ENCODE data around the gene CNOT3.

DNA sequence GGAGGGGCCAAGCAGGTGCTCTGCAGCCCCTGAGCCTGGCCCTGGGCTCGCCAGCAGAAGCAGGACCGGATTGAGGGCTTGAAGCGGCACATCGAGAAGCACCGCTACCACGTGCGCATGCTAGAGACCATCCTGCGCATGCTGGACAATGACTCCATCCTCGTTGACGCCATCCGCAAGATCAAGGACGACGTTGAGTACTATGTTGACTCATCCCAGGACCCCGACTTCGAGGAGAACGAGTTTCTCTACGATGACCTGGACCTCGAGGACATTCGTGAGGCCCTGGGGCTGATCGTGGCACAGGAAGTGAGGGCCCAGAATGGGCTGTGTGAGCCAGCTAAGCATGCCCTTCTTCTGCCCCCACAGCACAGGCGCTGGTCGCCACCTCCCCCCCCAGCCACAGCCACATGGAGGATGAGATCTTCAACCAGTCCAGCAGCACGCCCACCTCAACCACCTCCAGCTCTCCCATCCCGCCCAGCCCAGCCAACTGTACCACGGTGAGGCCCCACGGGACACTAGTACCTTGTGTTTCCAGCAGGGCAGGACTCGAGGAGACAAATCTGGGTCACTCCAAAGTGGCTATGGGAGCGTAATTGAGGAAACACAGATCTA is 8.1 kb downstream of the CNOT3 start:
- TF ChIP-seq ZNF692 (tag by site-specific recombination; IDR thresholded peaks at IDR 0.05), result no peak
- TF ChIP-seq, protein P1, sequence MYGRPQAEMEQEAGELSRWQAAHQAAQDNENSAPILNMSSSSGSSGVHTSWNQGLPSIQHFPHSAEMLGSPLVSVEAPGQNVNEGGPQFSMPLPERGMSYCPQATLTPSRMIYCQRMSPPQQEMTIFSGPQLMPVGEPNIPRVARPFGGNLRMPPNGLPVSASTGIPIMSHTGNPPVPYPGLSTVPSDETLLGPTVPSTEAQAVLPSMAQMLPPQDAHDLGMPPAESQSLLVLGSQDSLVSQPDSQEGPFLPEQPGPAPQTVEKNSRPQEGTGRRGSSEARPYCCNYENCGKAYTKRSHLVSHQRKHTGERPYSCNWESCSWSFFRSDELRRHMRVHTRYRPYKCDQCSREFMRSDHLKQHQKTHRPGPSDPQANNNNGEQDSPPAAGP (tag by site-specific recombination; IDR thresholded peaks at IDR 0.05), result no peak
- TF ChIP-seq, protein P2, sequence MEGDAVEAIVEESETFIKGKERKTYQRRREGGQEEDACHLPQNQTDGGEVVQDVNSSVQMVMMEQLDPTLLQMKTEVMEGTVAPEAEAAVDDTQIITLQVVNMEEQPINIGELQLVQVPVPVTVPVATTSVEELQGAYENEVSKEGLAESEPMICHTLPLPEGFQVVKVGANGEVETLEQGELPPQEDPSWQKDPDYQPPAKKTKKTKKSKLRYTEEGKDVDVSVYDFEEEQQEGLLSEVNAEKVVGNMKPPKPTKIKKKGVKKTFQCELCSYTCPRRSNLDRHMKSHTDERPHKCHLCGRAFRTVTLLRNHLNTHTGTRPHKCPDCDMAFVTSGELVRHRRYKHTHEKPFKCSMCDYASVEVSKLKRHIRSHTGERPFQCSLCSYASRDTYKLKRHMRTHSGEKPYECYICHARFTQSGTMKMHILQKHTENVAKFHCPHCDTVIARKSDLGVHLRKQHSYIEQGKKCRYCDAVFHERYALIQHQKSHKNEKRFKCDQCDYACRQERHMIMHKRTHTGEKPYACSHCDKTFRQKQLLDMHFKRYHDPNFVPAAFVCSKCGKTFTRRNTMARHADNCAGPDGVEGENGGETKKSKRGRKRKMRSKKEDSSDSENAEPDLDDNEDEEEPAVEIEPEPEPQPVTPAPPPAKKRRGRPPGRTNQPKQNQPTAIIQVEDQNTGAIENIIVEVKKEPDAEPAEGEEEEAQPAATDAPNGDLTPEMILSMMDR (tag by site-specific recombination; IDR thresholded peaks at IDR 0.05), result no peak
- no peak for TF ChIP-seq YY1 (tag by site-specific recombination; IDR thresholded peaks at IDR 0.05)
- no peak for TF ChIP-seq ZNF488 (tag by site-specific recombination; IDR thresholded peaks at IDR 0.05)
- TF ChIP-seq KLF9 (tag by site-specific recombination; IDR thresholded peaks at IDR 0.05; ENCODE audit: low read depth), result no peak
- TF ChIP-seq ZNF610 (tag by site-specific recombination; IDR thresholded peaks at IDR 0.05; ENCODE audit: borderline replicate concordance), result no peak
- TF ChIP-seq YY2 (tag by site-specific recombination; IDR thresholded peaks at IDR 0.05), result no peak
- TF ChIP-seq, protein P3, sequence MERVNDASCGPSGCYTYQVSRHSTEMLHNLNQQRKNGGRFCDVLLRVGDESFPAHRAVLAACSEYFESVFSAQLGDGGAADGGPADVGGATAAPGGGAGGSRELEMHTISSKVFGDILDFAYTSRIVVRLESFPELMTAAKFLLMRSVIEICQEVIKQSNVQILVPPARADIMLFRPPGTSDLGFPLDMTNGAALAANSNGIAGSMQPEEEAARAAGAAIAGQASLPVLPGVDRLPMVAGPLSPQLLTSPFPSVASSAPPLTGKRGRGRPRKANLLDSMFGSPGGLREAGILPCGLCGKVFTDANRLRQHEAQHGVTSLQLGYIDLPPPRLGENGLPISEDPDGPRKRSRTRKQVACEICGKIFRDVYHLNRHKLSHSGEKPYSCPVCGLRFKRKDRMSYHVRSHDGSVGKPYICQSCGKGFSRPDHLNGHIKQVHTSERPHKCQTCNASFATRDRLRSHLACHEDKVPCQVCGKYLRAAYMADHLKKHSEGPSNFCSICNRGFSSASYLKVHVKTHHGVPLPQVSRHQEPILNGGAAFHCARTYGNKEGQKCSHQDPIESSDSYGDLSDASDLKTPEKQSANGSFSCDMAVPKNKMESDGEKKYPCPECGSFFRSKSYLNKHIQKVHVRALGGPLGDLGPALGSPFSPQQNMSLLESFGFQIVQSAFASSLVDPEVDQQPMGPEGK (tag by site-specific recombination; IDR thresholded peaks at IDR 0.05), result no peak
- no peak for TF ChIP-seq ZNF776 (tag by site-specific recombination; IDR thresholded peaks at IDR 0.05; ENCODE audit: borderline replicate concordance)
- TF ChIP-seq ZNF433 (tag by site-specific recombination; IDR thresholded peaks at IDR 0.05; ENCODE audit: low read depth), result no peak
- no peak for TF ChIP-seq ZNF23 (tag by site-specific recombination; IDR thresholded peaks at IDR 0.05; ENCODE audit: borderline replicate concordance)
